ENCODE measurements around the gene TSSK3.
A peak's percentile ranks its signal among the peaks of the same experiment; 100 is the strongest.
"Not testable (repeated sequence)": the region's sequence is repeated elsewhere in the genome, so short reads cannot be mapped to it uniquely, and the experiment has no call there.

The TSSK3 gene

DNA sequence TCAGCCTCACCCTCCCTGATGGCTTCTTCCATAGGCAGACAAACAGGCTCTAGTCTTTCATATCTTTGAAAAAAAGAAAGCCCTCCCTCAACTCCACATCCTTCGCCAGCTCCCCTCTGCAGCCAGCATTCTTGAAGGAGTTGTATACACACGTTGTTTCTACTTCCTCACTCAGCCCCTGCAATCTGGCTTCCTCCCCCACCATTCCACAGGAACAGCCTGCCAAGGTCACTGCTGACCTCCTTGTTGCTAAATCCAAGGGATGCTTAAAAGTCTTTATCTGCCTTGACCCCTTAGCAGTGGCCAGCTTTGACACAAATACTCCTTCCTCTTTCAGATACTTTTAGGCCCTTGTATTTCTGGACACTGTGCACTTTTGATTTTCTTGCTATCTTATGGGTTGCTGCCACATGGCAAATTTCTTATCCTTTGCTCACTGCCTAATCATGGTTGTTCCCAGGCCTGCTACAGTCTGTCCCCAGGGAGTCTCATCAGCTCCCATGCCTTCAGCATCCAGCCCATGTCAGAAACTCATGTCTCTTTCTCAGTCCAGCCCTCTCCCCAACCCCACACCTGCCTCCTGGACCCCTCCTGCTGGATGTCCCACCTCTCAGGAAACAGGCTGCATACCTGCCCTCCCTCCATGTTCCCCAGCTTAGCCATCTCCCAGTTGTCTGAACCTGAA, 8.3 kb upstream of the TSSK3 start:
- DNase-seq (ENCODE audit: low read depth, low spot score): no peak
- no peak for TF ChIP-seq CTCF (IDR thresholded peaks at IDR 0.05; ENCODE audit: low read depth, low read length)

GRCh38 chr1:32355778-32356177, 6.6 kb upstream of the TSSK3 start:
- in situ Hi-C loops (cut with HindIII; ENCODE audit: low sequenced_read_pairs); H3K4me3 ChIP-seq (ENCODE audit: low read depth, low read length); DNase-seq (ENCODE audit: low read depth, low spot score): not testable (repeated sequence)

More for the DNA sequence above, 8.3 kb upstream of the TSSK3 start:
- in situ Hi-C loops (cut with HindIII; ENCODE audit: low sequenced_read_pairs): no loop called here
- H3K4me3 ChIP-seq (ENCODE audit: low read depth, low read length): no peak overlapping the region

- H3K4me3 ChIP-seq (ENCODE audit: low read depth, low read length): no peak overlapping the region
- TF ChIP-seq CTCF (IDR thresholded peaks at IDR 0.05; ENCODE audit: low read depth, low read length): no peak
- in situ Hi-C loops (cut with HindIII; ENCODE audit: low sequenced_read_pairs): no loop called here
- no peak for DNase-seq (ENCODE audit: low read depth, low spot score)
Measured at GRCh38 chr1:32356478-32356877, 5.9 kb upstream of the TSSK3 start.

DNA sequence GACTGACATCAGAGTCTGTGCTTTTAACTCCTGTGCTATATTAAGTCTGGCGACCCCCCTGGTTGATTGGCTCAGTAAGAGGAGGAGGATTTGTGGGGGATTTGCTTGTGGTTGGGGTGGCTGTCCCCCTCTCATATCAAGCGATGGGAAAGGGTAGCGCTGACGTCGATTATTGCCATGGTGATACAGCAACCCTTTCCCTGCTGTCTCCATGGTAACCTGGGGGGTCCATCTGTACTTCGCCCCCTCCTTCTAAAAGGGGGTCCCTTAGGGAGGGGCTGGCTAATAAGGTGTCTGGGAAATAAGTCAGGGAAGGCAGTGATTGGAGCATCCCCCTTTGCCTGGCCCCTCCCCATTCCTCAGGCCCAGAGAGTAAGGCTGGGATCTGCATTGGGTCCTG, 4.7 kb upstream of the TSSK3 start:
- no peak for TF ChIP-seq CTCF (IDR thresholded peaks at IDR 0.05; ENCODE audit: low read depth, low read length)
- no peak overlapping the region for H3K4me3 ChIP-seq (ENCODE audit: low read depth, low read length)
- in situ Hi-C loops (cut with HindIII; ENCODE audit: low sequenced_read_pairs): no loop called here
- no peak for DNase-seq (ENCODE audit: low read depth, low spot score)

GRCh38 chr1:32358435-32358834, 3.9 kb upstream of the TSSK3 start:
- no peak for TF ChIP-seq CTCF (IDR thresholded peaks at IDR 0.05; ENCODE audit: low read depth, low read length)
- H3K4me3 ChIP-seq (ENCODE audit: low read depth, low read length): no peak overlapping the region
- in situ Hi-C loops (cut with HindIII; ENCODE audit: low sequenced_read_pairs): no loop called here
- no peak for DNase-seq (ENCODE audit: low read depth, low spot score)

DNA sequence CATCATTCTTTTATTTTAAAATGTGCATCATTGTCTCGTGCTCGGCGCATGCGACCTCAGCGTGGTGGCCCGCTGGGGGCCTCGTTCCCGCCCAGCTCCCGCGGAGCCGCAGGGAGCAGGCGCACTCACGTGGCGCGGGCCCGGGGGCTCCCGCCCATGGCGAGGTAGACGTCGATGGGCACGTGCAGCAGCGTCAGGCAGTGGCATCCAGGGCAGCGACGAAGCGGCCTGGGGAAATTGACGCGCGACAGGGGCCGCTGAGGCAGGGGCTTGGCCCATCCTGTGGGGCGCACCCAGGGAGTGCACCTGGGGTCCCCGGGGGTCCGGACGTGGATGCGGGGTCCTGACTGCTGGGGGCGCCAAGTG, 1.0 kb upstream of the TSSK3 start:
- DNase-seq (ENCODE audit: low read depth, low spot score): no peak
- no peak overlapping the region for H3K4me3 ChIP-seq (ENCODE audit: low read depth, low read length)
- in situ Hi-C loops (cut with HindIII; ENCODE audit: low sequenced_read_pairs): no loop called here
- no peak for TF ChIP-seq CTCF (IDR thresholded peaks at IDR 0.05; ENCODE audit: low read depth, low read length)

DNA sequence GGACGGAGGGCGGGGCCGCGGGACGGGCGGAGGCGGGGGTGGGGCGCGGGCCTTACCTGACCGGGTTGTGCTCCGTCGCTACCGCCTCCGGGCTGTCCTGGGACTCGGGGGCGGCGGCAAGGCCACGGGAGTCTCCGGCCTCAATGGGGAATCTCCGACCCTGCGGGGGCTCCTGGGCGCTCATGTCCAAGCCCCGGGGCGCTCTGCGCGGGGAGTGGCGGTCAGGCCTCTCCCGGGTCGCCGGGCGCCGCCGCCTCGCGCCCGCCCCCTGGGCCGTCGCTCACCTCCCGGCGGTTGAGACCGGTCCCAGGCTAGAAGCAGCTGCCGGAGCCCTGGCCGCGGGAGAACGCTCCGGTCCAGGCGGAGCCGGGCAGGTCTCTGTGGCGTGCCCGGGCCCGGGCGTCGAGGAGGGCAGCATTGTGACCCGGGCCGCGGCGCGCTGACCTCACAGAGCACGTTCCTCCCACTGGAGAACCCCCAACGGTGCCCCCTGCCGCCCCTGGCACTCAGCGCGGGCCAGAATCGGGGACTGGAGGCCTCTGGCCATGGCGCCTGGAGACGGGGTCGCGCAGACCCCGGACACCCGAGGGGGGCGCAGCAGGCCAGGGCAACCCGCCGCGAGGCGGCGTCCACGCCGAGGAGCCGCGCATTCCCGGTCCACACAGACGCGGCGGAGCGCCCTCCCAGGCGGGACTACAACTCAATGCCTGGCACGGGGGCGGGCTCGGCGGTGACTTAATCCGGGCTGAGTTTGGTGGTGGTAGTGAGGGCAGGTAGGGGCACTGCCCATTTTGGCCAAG, 465 bp upstream of the TSSK3 start:
- TF ChIP-seq CTCF (IDR thresholded peaks at IDR 0.05; ENCODE audit: low read depth, low read length): peak; percentile 43
- peak overlapping the region; percentile 27 for H3K4me3 ChIP-seq (ENCODE audit: low read depth, low read length)
- in situ Hi-C loops (cut with HindIII; ENCODE audit: low sequenced_read_pairs): no loop called here
- no peak for DNase-seq (ENCODE audit: low read depth, low spot score)

All from astrocyte of the spinal cord (primary cell).